HepG2 (cell line): ENCODE measurements around the gene CLASRP. TPM values are rescaled to one million over a fixed set of nuclear protein-coding genes. Genes with fewer than 3 reads are reported as not detected.

Experiments
- ATF4 ChIP-seq, 2 experiments: fragments of 450-650 bp in 1 of 2; sonication (generic) in 1 of 2; formaldehyde crosslinking; IDR thresholded peaks; 2 replicates each; pipeline versions ENCODE4 v1.5.0 to v1.8.0; 2020 to 2022; ENCODE audit warnings: mild to moderate bottlenecking in 1 of 2, missing genetic modification reagents in 1 of 2
- ATF7 ChIP-seq, 2 experiments: fragments of 450-650 bp in 1 of 2; sonication (generic) in 1 of 2; formaldehyde crosslinking in 1 of 2; IDR thresholded peaks; 2 replicates each; pipeline versions ENCODE4 v1.4.0 to v1.6.1; 2016 to 2020; ENCODE audit warnings: antibody characterized with exemption in 1 of 2, mild to moderate bottlenecking in 1 of 2, missing genetic modification reagents in 1 of 2
- CENPX ChIP-seq: sonication (generic); formaldehyde crosslinking; IDR thresholded peaks from 2 replicates; pipeline ENCODE4 v1.9.0; 2021; ENCODE audit warnings: mild to moderate bottlenecking, missing genetic modification reagents, moderate library complexity
- DNMT1 ChIP-seq: sonication (generic); formaldehyde crosslinking; IDR thresholded peaks from 2 replicates; pipeline ENCODE4 v1.5.1; 2020; ENCODE audit warnings: mild to moderate bottlenecking, missing genetic modification reagents
- GRHL1 ChIP-seq: sonication (generic); formaldehyde crosslinking; conservative IDR thresholded peaks from 2 replicates; pipeline ENCODE4 v1.8.0; 2022; ENCODE audit warnings: missing genetic modification reagents
- IRX3 ChIP-seq: sonication (generic); formaldehyde crosslinking; IDR thresholded peaks from 2 replicates; pipeline ENCODE4 v1.8.1; 2023; ENCODE audit warnings: mild to moderate bottlenecking, low read depth, missing genetic modification reagents, borderline replicate concordance
- LCORL ChIP-seq, 2 experiments: fragments of 450-650 bp in 1 of 2; sonication (generic) in 1 of 2; formaldehyde crosslinking in 1 of 2; IDR thresholded peaks; 2 replicates each; pipeline versions ENCODE4 v1.5.0 to v1.6.1; 2017 to 2020; ENCODE audit warnings: antibody characterized with exemption in 1 of 2, missing genetic modification reagents in 1 of 2
- MEIS2 ChIP-seq: sonication (generic); formaldehyde crosslinking; IDR thresholded peaks from 2 replicates; pipeline ENCODE4 v1.9.0; 2021; ENCODE audit warnings: mild to moderate bottlenecking, missing genetic modification reagents
- MYC ChIP-seq: sonication (generic); formaldehyde crosslinking; IDR thresholded peaks from 2 replicates; pipeline ENCODE4 v1.9.0; 2021; ENCODE audit warnings: missing genetic modification reagents, borderline replicate concordance
- NFKB2 ChIP-seq: sonication (generic); formaldehyde crosslinking; IDR thresholded peaks from 2 replicates; pipeline ENCODE4 v1.4.0; 2020; ENCODE audit warnings: missing genetic modification reagents, borderline replicate concordance
- NKX3-1 ChIP-seq: sonication (generic); formaldehyde crosslinking; IDR thresholded peaks from 2 replicates; pipeline ENCODE4 v1.5.0; 2020; ENCODE audit warnings: missing genetic modification reagents
- PBX2 ChIP-seq: IDR thresholded peaks from 2 replicates; pipeline ENCODE4 v1.6.1; 2016; ENCODE audit warnings: control low read depth
- RFX1 ChIP-seq: fragments of 450-650 bp; IDR thresholded peaks from 2 replicates; pipeline ENCODE4 v1.6.1; 2017
- SIX1 ChIP-seq: sonication (generic); formaldehyde crosslinking; IDR thresholded peaks from 2 replicates; pipeline ENCODE4 v1.4.0; 2020; ENCODE audit warnings: missing genetic modification reagents, borderline replicate concordance
- SOX5 ChIP-seq: IDR thresholded peaks from 2 replicates; pipeline ENCODE4 v1.6.1; 2016; ENCODE audit warnings: borderline replicate concordance
- TBX3 ChIP-seq: fragments of 450-650 bp; IDR thresholded peaks from 2 replicates; pipeline ENCODE4 v1.6.1; 2017; ENCODE audit warnings: antibody characterized with exemption, mild to moderate bottlenecking, inconsistent platforms, borderline replicate concordance
- XBP1 ChIP-seq: sonication (generic); formaldehyde crosslinking; IDR thresholded peaks from 2 replicates; pipeline ENCODE4 v1.5.0; 2020; ENCODE audit warnings: missing genetic modification reagents
- ZBTB34 ChIP-seq: sonication (generic); formaldehyde crosslinking; IDR thresholded peaks from 2 replicates; pipeline ENCODE4 v1.8.0; 2022; ENCODE audit warnings: mild to moderate bottlenecking, missing genetic modification reagents
- ZFAT ChIP-seq: sonication (generic); formaldehyde crosslinking; conservative IDR thresholded peaks from 2 replicates; pipeline ENCODE4 v1.8.1; 2023; ENCODE audit warnings: missing genetic modification reagents, inconsistent platforms
- ZNF10 ChIP-seq: sonication (generic); formaldehyde crosslinking; IDR thresholded peaks from 2 replicates; pipeline ENCODE4 v1.4.0; 2020; ENCODE audit warnings: mild to moderate bottlenecking, low read depth, missing genetic modification reagents, borderline replicate concordance
- ZNF225 ChIP-seq: sonication (generic); formaldehyde crosslinking; IDR thresholded peaks from 2 replicates; pipeline ENCODE4 v1.4.0; 2020; ENCODE audit warnings: mild to moderate bottlenecking, missing genetic modification reagents
- ZNF784 ChIP-seq: sonication (generic); formaldehyde crosslinking; IDR thresholded peaks from 2 replicates; pipeline ENCODE4 v1.5.1; 2020; ENCODE audit warnings: missing genetic modification reagents, mild to moderate bottlenecking, borderline replicate concordance
- polyA plus RNA-seq, 8 experiments: library from polyadenylated mRNA; depleted of rRNA in 3 of 8; stranded (reverse) in 7 of 8; unstranded in 1 of 8; fragments of >200 nt; fragmentation: Illumina TruSeq in 4 of 8; extraction: Trizol in 4 of 8; gene quantifications; 2 replicates each; pipeline versions ENCODE4 v1.2.1 to v1.2.3, GENCODE V29; 2011 to 2016; ENCODE audit warnings: low read depth in 4 of 8, missing spikeins in 1 of 8, mixed read lengths in 1 of 8; ENCODE audit not compliant: insufficient read depth in 1 of 8
- total RNA-seq, 5 experiments: library from RNA; depleted of rRNA; stranded (reverse); fragments of >200 nt; fragmentation: Illumina TruSeq; extraction: Trizol; gene quantifications; 2 replicates each; pipeline ENCODE4 v1.2.3, GENCODE V29; 2016; ENCODE audit warnings: low read depth in 1 of 5

CLASRP gene
- total and polyA plus RNA-seq, 2 of the 13 experiments (the other 11 are each of a cell fraction or from before 2014, with no cell fraction given), result 32.0 to 51.4 TPM

GRCh38 chr19:45076029-45076850 lies 37.4 kb downstream of the CLASRP start, which contains the start of gene ZNF296 (continued):
- TF ChIP-seq PBX2 (CRISPR knock-in tag) (no peak), SOX5 (peak; percentile 25; the same call in 1 of the 2 replicates), DNMT1 (no peak), ZNF225 (CRISPR knock-in tag) (no peak; the same call in 1 of the 2 replicates), ATF7 (IDR thresholded peaks at IDR 0.05) (no peak), ATF7 (CRISPR knock-in tag; IDR thresholded peaks at IDR 0.05) (no peak), GRHL1 (CRISPR knock-in tag) (no peak), ZFAT (no peak), MEIS2 (CRISPR knock-in tag) (0 out of 2 replicates have a peak, but pooled peaks have one; percentile 40), XBP1 (no peak), SIX1 (no peak), ATF4 (CRISPR knock-in tag; IDR thresholded peaks at IDR 0.05) (no peak), TBX3 (no peak), CENPX (CRISPR knock-in tag) (no peak), IRX3 (CRISPR knock-in tag) (peak; percentile 73), NKX3-1 (CRISPR knock-in tag) (0 out of 2 replicates have a peak, but pooled peaks have one; percentile 16), MYC (CRISPR knock-in tag) (peak; percentile 93), NFKB2 (0 out of 2 replicates have a peak, but pooled peaks have one; percentile 9), ZNF10 (CRISPR knock-in tag) (no peak), RFX1 (no peak), LCORL (IDR thresholded peaks at IDR 0.05) (no peak), LCORL (CRISPR knock-in tag; IDR thresholded peaks at IDR 0.05) (peak; percentile 67), ZNF784 (CRISPR knock-in tag) (no peak), ZBTB34 (CRISPR knock-in tag) (no peak)
